Sigmoid colon (tissue), 3 donors: Measurements from ENCODE around the gene GRN.

Experiments used
- POLR2A ChIP-seq, 2 donors: fragments of 450-650 bp; IDR thresholded peaks; one replicate each; pipeline ENCODE4 v1.6.1; 2016; ENCODE audit warnings: antibody characterized with exemption in 2 of 2, mild to moderate bottlenecking in 2 of 2, moderate library complexity in 2 of 2
- TF ChIP-seq, protein P1 (sequence below), 4 experiments: fragments of 450-650 bp in 3 of 4; fragments of 200-600 bp in 1 of 4; IDR thresholded peaks; one replicate each; pipeline ENCODE4 v1.5.1; 2016 to 2019; ENCODE audit warnings: antibody characterized with exemption in 4 of 4, mild to moderate bottlenecking in 3 of 4, moderate library complexity in 2 of 4

DNA sequence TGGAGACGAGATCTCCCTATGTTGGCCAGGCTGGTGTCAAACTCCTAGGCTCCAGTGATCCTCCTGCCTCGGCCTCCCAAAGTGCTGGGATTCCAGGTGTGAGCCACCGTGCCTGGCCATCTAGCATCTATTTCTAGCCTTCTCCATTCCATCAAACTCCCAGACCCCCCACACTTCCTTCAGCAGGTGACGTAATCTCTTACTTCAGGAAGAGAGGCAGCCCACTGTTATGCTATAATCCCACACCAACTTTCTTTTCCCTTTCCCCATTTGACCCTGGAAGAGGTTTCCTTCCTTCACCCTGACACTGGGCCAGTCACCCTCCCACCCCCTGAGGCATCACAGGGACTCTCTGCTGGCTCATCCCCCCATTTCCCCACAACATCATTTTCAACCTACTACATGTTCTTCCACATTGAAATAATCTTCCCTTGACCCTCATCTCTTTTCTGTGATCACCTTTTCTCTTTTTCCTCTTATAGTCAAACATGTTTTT, 36.8 kb downstream of the GRN start:
- TF ChIP-seq, protein P1, sequence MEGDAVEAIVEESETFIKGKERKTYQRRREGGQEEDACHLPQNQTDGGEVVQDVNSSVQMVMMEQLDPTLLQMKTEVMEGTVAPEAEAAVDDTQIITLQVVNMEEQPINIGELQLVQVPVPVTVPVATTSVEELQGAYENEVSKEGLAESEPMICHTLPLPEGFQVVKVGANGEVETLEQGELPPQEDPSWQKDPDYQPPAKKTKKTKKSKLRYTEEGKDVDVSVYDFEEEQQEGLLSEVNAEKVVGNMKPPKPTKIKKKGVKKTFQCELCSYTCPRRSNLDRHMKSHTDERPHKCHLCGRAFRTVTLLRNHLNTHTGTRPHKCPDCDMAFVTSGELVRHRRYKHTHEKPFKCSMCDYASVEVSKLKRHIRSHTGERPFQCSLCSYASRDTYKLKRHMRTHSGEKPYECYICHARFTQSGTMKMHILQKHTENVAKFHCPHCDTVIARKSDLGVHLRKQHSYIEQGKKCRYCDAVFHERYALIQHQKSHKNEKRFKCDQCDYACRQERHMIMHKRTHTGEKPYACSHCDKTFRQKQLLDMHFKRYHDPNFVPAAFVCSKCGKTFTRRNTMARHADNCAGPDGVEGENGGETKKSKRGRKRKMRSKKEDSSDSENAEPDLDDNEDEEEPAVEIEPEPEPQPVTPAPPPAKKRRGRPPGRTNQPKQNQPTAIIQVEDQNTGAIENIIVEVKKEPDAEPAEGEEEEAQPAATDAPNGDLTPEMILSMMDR (IDR thresholded peaks at IDR 0.05) = no peak
- TF ChIP-seq POLR2A (IDR thresholded peaks at IDR 0.05) = no peak
